Kidney (tissue), 2 donors: ENCODE measurements around the gene PDHB. TPM values are rescaled to one million over a fixed set of nuclear protein-coding genes. Genes with fewer than 3 reads are reported as not detected.

ENCODE experiments used
- polyA plus RNA-seq: library from polyadenylated mRNA; stranded (reverse); fragments of 350-450 nt; fragmentation: Illumina TruSeq; extraction: RNeasy Lipid Tissue Mini Kit (QIAGEN cat#74804); gene quantifications from one replicate; pipeline ENCODE4 v1.2.3, GENCODE V29; 2014; ENCODE audit warnings: low read depth, low replicate concordance; ENCODE audit not compliant: insufficient read depth
- total RNA-seq: library from RNA; stranded (reverse); fragmentation: NEBNext Ultra II Directional; extraction: Animal tissue kit (Norgen Biotek cat#: 25700); gene quantifications from one replicate; pipeline ENCODE4 v1.2.1, GENCODE V29; 2021
- donor health status: DM: yes; HTN: yes; CAD: no.

PDHB gene
- total and polyA plus RNA-seq, 2 donors from 2014 or later = 71.7 to 138 TPM

Other genes with a start within 250 kb of the PDHB start
- 24.9 TPM for gene DNASE1L3, start 222.9 kb downstream of the PDHB start, total RNA-seq
- gene DNASE1L3, start 222.9 kb downstream of the PDHB start, polyA plus RNA-seq = 27.5 TPM
- 10.2 TPM for gene ABHD6, start 196.0 kb downstream of the PDHB start, total RNA-seq
- 21.4 TPM for gene ABHD6, start 196.0 kb downstream of the PDHB start, polyA plus RNA-seq
- 14.9 TPM for gene RPP14, start 127.6 kb downstream of the PDHB start, total RNA-seq
- gene RPP14, start 127.6 kb downstream of the PDHB start, polyA plus RNA-seq = 12.0 TPM
- 7.8 TPM for gene HTD2, start 127.3 kb downstream of the PDHB start, total RNA-seq
- gene HTD2, start 127.3 kb downstream of the PDHB start, polyA plus RNA-seq = 6.4 TPM
- gene PXK, start 100.9 kb downstream of the PDHB start, total RNA-seq = 24.8 TPM
- 21.6 TPM for gene PXK, start 100.9 kb downstream of the PDHB start, polyA plus RNA-seq
- gene KCTD6, start 58.3 kb upstream of the PDHB start, total RNA-seq = 19.0 TPM
- gene KCTD6, start 58.3 kb upstream of the PDHB start, polyA plus RNA-seq = 24.5 TPM
- gene ACOX2, start 103.4 kb upstream of the PDHB start, total RNA-seq = 18.6 TPM
- gene ACOX2, start 103.4 kb upstream of the PDHB start, polyA plus RNA-seq = 85.5 TPM
- 180 TPM for gene FAM107A, start 143.6 kb upstream of the PDHB start, total RNA-seq
- 52.5 TPM for gene FAM107A, start 143.6 kb upstream of the PDHB start, polyA plus RNA-seq
- 0.60 TPM for gene FAM3D, start 232.9 kb upstream of the PDHB start, total RNA-seq
- gene FAM3D, start 232.9 kb upstream of the PDHB start, polyA plus RNA-seq = 0.41 TPM